HG03439 (cell line): ENCODE data around the gene WDR53.
"Not testable (repeated sequence)": the region's sequence is repeated elsewhere in the genome, so short reads cannot be mapped to it uniquely, and the experiment has no call there.

Source experiments
- ATAC-seq: cut with Tn5 transposase; IDR thresholded peaks from one replicate; pipeline ENCODE4 v1.9.1; 2021; ENCODE audit warnings: mild to moderate bottlenecking, moderate library complexity; ENCODE audit not compliant: unreplicated experiment

WDR53 gene

GRCh38 chr3:196568246-196569002 is at the start of gene WDR53, which contains the start of gene FBXO45:
Gene WDR53, minus strand, starts transcription at chr3:196568554. Its CDS starts 7,079 bp downstream, at chr3:196561475.
Gene FBXO45, plus strand, starts transcription at chr3:196568660. Its CDS starts 325 bp downstream, at chr3:196568985.
- peak; percentile 95 for ATAC-seq

- ATAC-seq, result no peak
These were observed 48.9 kb upstream of the WDR53 start for GRCh38 chr3:196617256-196617655.

GRCh38 chr3:196615234-196615633 is 46.9 kb upstream of the WDR53 start:
- ATAC-seq, result not testable (repeated sequence)

GRCh38 chr3:196611761-196612483 is 43.6 kb upstream of the WDR53 start:
- ATAC-seq, result no peak

- ATAC-seq, result no peak
These were observed 41.6 kb upstream of the WDR53 start for GRCh38 chr3:196609805-196610515.

- peak; percentile 59 for ATAC-seq
These were observed 41.0 kb upstream of the WDR53 start for GRCh38 chr3:196609343-196609775.

- no peak for ATAC-seq
These were observed 40.3 kb upstream of the WDR53 start for GRCh38 chr3:196608693-196609092.

GRCh38 chr3:196604548-196604947 is 36.2 kb upstream of the WDR53 start:
- ATAC-seq, result no peak

GRCh38 chr3:196603683-196604082 is 35.3 kb upstream of the WDR53 start:
- ATAC-seq, result no peak

GRCh38 chr3:196602673-196603072 is 34.3 kb upstream of the WDR53 start:
- no peak for ATAC-seq

GRCh38 chr3:196600359-196600758 is 32.0 kb upstream of the WDR53 start:
- ATAC-seq, result no peak

- ATAC-seq, result no peak
These were observed 31.4 kb upstream of the WDR53 start for GRCh38 chr3:196599734-196600128.

GRCh38 chr3:196597971-196598733 is 29.8 kb upstream of the WDR53 start:
- ATAC-seq, result not testable (repeated sequence)

GRCh38 chr3:196596355-196596754 is 28.0 kb upstream of the WDR53 start:
- ATAC-seq, result no peak

- no peak for ATAC-seq
These were observed 21.9 kb upstream of the WDR53 start for GRCh38 chr3:196590279-196590678.

GRCh38 chr3:196585044-196585757 is 16.8 kb upstream of the WDR53 start:
- no peak for ATAC-seq

- ATAC-seq, result no peak
These were observed 4.0 kb upstream of the WDR53 start for GRCh38 chr3:196572389-196572788.

- not testable (repeated sequence) for ATAC-seq
These were observed 2.0 kb upstream of the WDR53 start for GRCh38 chr3:196570332-196570731.

- peak; percentile 48 for ATAC-seq
These were observed 706 bp upstream of the WDR53 start for GRCh38 chr3:196569003-196569516.

- no peak for ATAC-seq
These were observed 4.6 kb downstream of the WDR53 start for GRCh38 chr3:196563721-196564225.
